ENCODE results near the gene KAZN. TPM values are rescaled to one million over a fixed set of nuclear protein-coding genes. Genes with fewer than 3 reads are reported as not detected.

The KAZN gene
- total and polyA plus RNA-seq, 11 donors = 0.65 to 6.5 (median 2.3) TPM

GRCh38 chr1:14887764-14888350, 289.4 kb downstream of the KAZN start:
- Histone ChIP-seq H3K27ac (no peak overlapping the region), H3K4me1 (no peaks in the 10 kb centered on the region), H3K36me3 (no peaks in the 10 kb centered on the region), H3K27me3 (peaks cover 0 to 9% (median 0%) of the 10 kb centered on the region in 9 donors), H3K4me3 (no peak overlapping the region), H3K9me3 (no peaks in the 10 kb centered on the region)
- no peak for ATAC-seq
- WGBS, 4 donors = 60 to 75% (median 68%) methylated on average over 13 of the region's 13 CpGs
- DNase-seq = no peak
- intact Hi-C loops (cut with DNase I) = loop anchor here in 1 of 10 donors (10.0 kb wide), 1 partner anchor 63 kb away; no protein-coding TSS in a partner anchor
- no peak for TF ChIP-seq POLR2A (IDR thresholded peaks at IDR 0.05)
- TF ChIP-seq, protein P1, sequence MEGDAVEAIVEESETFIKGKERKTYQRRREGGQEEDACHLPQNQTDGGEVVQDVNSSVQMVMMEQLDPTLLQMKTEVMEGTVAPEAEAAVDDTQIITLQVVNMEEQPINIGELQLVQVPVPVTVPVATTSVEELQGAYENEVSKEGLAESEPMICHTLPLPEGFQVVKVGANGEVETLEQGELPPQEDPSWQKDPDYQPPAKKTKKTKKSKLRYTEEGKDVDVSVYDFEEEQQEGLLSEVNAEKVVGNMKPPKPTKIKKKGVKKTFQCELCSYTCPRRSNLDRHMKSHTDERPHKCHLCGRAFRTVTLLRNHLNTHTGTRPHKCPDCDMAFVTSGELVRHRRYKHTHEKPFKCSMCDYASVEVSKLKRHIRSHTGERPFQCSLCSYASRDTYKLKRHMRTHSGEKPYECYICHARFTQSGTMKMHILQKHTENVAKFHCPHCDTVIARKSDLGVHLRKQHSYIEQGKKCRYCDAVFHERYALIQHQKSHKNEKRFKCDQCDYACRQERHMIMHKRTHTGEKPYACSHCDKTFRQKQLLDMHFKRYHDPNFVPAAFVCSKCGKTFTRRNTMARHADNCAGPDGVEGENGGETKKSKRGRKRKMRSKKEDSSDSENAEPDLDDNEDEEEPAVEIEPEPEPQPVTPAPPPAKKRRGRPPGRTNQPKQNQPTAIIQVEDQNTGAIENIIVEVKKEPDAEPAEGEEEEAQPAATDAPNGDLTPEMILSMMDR (IDR thresholded peaks at IDR 0.05) = no peak

DNA sequence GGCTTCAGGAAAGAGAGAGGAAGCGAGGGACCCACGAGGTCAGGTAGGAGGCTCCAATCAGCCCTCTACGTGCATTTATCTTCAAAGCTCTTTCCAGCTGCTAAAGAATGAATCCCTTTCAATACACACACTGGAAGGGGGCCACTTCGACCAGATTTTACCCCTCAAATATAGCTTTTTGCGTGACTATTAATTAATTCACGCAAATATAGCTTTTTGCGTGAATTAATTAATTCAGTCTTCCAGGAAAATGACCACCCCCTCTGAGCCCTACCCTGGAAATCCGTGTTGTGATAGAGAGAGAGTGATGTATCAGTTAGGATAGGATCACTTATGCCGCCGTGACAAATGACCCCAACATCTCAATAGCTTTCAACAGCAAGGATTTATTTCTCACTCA, 289.9 kb downstream of the KAZN start:
- Histone ChIP-seq H3K36me3 (no peaks in the 10 kb centered on the region), H3K4me1 (no peaks in the 10 kb centered on the region), H3K27ac (no peak overlapping the region), H3K9me3 (no peaks in the 10 kb centered on the region), H3K27me3 (peaks cover 0 to 12% (median 0%) of the 10 kb centered on the region in 9 donors), H3K4me3 (no peak overlapping the region)
- TF ChIP-seq, protein P1 (IDR thresholded peaks at IDR 0.05) = no peak
- no peak for TF ChIP-seq POLR2A (IDR thresholded peaks at IDR 0.05)
- DNase-seq (no peak), ATAC-seq (no peak)
- whole genome bisulfite sequencing, 4 donors = 79 to 83% (median 82%) methylated on average over 10 of the region's 10 CpGs
- intact Hi-C loops (cut with DNase I) = loop anchor here in 1 of 10 donors (10.0 kb wide), 1 partner anchor 64 kb away; no protein-coding TSS in a partner anchor

DNA sequence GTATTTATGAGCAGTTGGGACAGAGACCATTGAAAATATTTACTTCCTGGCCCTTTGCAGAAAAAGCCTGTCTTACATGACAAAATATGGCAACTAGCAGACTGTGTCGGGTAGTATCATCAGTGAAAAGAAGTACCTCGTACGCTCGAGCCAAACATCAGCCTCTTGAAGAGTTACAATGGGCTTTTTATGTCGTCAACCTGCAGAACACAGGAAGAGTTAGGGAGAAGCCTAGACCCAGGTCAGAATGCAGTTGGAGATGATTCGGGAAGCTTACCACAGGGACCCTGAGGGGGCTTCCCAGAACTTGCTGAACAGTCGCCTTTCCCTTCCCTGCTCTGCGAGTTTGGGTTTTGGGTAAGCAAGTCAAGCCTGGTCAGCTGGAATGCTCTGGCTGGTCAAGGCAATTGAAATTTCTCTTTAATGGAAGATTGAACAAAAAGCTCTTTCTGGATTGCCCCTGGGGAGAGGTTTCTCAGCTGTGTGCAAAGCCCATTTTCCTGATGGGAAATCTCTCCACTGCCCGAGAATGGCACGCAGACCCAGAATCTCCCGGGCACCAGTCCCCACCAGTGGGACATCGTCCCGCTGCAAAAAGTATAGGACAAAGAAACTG, 291.4 kb downstream of the KAZN start:
- Histone ChIP-seq H3K4me1 (no peaks in the 10 kb centered on the region), H3K4me3 (no peak overlapping the region), H3K27me3 (peaks cover 0 to 27% (median 0%) of the 10 kb centered on the region in 9 donors), H3K9me3 (no peaks in the 10 kb centered on the region), H3K36me3 (no peaks in the 10 kb centered on the region), H3K27ac (no peak overlapping the region)
- DNase-seq = no peak
- ATAC-seq = no peak
- TF ChIP-seq, protein P1 (IDR thresholded peaks at IDR 0.05) = no peak
- TF ChIP-seq POLR2A (IDR thresholded peaks at IDR 0.05) = no peak
- intact Hi-C loops (cut with DNase I) = loop anchor here in 1 of 10 donors (10.0 kb wide), 1 partner anchor 65 kb away; no protein-coding TSS in a partner anchor
- 76 to 81% (median 78%) methylated on average over 13 of the region's 13 CpGs for WGBS, 4 donors

DNA sequence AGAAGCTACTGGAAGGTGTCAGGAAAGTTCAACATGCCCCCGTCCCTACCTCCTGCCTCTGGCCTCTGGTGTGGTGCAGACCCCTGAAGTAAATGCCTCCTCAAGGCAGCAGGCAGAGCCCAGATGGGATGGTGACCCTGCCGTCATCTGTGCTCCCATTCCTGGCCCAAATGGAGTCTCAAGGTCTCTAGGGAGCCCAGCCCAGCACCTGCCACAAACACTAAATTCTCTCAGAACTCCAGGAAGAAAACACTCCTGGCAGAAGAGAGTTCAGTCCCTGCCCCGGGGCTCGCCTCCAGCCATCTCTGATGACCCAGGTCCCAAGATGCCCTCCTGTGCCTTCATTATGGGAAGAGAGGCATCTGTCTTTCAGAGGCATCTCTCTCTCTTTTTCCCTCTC, 293.5 kb downstream of the KAZN start:
- Histone ChIP-seq H3K27ac (no peak overlapping the region), H3K9me3 (no peaks in the 10 kb centered on the region), H3K4me3 (no peak overlapping the region), H3K4me1 (no peaks in the 10 kb centered on the region), H3K27me3 (peaks cover 0 to 33% (median 3%) of the 10 kb centered on the region in 9 donors), H3K36me3 (no peaks in the 10 kb centered on the region)
- 78 to 82% (median 80%) methylated on average over 4 of the region's 4 CpGs for WGBS, 4 donors
- TF ChIP-seq POLR2A (IDR thresholded peaks at IDR 0.05) = no peak
- TF ChIP-seq, protein P1 (IDR thresholded peaks at IDR 0.05) = no peak
- DNase-seq = no peak
- no peak for ATAC-seq
- intact Hi-C loops (cut with DNase I) = no loop called here
